ENCODE measurements around the gene FAM20A.

Gene FAM20A

DNA sequence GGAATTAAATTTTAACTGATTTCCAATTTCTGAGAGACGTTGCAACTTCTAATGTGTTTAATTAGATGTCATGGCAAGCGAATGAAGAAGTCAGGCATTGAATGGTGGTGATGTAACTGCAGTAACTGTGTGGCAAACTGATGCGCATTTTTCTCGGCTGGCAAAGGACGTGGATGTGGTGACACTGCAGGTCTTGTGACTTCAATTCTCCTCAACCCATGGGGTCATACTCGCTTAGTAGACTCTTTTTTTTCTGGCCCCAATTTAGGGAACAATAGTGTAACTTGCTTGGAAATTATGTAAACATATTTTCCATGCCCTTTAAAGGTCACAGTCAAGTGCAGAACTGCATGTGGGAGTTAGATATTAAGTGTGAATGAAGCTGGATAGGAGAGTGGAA, 1.9 kb upstream of the FAM20A start:
- in situ Hi-C loops (cut with MboI; ENCODE audit: low sequenced_read_pairs, unreplicated experiment), result no loop called here
- TF ChIP-seq, protein P1, sequence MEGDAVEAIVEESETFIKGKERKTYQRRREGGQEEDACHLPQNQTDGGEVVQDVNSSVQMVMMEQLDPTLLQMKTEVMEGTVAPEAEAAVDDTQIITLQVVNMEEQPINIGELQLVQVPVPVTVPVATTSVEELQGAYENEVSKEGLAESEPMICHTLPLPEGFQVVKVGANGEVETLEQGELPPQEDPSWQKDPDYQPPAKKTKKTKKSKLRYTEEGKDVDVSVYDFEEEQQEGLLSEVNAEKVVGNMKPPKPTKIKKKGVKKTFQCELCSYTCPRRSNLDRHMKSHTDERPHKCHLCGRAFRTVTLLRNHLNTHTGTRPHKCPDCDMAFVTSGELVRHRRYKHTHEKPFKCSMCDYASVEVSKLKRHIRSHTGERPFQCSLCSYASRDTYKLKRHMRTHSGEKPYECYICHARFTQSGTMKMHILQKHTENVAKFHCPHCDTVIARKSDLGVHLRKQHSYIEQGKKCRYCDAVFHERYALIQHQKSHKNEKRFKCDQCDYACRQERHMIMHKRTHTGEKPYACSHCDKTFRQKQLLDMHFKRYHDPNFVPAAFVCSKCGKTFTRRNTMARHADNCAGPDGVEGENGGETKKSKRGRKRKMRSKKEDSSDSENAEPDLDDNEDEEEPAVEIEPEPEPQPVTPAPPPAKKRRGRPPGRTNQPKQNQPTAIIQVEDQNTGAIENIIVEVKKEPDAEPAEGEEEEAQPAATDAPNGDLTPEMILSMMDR (IDR thresholded peaks at IDR 0.05; ENCODE audit: borderline replicate concordance, control extremely low read depth, extremely low read depth, insufficient read depth, missing control alignments), result no peak
- DNase-seq (ENCODE audit: low spot score), result no peak

DNA sequence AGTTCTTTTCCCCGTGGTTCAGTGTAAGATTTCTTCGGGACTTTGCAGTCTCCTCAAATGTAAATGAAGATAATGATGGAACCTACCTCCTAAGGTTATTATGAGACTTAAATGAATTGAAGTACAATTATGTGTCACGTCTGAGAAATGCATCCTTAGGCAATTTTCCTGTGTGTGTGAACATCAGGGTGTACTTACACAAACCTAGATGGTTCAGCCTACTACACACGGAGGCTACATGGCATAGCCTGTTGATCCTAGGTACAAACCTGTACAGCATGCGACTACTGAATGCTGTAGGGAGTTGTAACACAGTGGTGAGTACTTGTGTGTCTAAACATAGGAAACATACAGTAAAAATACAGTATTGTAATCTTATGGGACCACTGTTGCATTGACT, 1.1 kb upstream of the FAM20A start:
- TF ChIP-seq, protein P1 (IDR thresholded peaks at IDR 0.05; ENCODE audit: borderline replicate concordance, control extremely low read depth, extremely low read depth, insufficient read depth, missing control alignments), result no peak
- no peak for DNase-seq (ENCODE audit: low spot score)
- in situ Hi-C loops (cut with MboI; ENCODE audit: low sequenced_read_pairs, unreplicated experiment), result no loop called here

DNA sequence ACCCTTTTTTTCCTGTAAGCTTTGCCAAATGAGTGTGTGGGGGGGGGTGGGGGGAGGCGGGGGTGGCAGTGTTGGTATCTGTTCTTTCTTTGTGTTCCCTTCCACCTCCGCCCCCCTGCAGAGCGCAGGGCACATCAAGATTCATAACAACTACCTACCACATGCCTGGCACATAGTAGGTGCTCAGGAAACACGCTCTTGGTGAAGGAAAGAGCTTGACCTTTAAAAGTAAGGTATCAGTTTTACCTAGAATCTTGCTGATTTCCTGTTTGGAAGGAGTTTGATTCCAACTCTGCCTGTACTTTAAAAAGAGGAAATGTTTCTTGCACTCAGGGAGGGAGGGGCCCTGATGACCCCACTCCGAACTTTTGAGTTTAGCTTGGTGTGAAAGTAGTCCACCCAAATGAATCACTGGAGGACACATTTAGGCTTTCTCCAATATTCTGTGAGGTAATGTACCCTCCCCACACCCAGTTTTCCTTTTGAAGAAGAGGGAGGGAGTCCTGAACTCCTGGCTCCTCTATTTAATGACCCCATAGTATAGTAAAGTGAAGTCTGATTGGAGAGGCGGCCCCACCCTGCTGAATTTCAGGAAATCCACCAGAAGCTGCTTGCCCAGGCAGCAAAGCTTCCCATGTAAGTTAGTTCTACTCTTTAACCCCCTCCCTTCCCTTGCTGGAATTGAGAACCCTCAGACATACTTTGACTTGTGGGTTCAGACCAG, 560 bp upstream of the FAM20A start:
- TF ChIP-seq, protein P1 (IDR thresholded peaks at IDR 0.05; ENCODE audit: borderline replicate concordance, control extremely low read depth, extremely low read depth, insufficient read depth, missing control alignments), result no peak
- in situ Hi-C loops (cut with MboI; ENCODE audit: low sequenced_read_pairs, unreplicated experiment), result no loop called here
- DNase-seq (ENCODE audit: low spot score), result no peak

DNA sequence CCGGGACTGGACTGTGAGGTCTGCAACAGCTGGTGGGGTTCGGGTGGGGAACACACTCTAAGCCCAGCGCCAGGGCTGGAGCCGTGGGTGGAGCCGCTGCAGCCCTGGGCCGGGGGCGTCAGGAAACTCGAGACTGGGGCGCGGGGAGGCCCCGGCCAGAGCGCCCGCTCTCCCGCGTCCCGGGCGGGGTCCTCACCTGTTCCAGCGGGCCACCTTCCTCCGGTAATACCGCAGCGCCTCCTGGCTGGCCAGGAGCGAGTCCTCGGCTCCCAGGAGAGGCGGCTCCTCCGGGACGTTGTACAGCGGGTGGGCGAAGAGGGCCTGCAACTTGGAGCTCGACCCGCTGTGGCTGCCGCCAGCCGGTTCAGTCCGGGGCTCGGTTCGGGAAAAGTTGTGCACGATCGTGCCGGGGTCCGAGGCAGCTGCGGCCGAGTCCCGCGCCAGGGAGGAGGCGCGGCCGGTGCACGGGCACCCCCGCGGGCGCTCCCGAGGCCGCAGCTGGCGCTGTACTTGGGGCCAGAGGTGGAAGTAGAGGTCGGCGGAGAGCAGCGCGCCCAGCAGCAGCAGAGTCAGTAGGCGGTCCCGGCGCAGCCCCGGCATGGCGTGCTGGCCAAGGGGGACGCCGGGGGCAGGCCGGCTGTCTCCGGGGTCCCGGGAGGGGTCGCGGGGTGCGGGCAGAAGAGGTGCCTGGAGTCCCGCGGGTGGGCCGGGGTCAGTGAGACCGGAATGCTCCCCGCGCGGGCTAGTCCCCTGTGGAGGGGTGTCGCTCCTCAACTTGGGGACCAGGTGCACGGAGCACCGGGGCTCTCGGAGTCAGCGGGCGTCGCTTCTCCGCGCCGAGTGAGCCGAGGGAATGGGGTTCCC, 868 bp downstream of the FAM20A start:
- TF ChIP-seq, protein P1 (IDR thresholded peaks at IDR 0.05; ENCODE audit: borderline replicate concordance, control extremely low read depth, extremely low read depth, insufficient read depth, missing control alignments), result no peak
- in situ Hi-C loops (cut with MboI; ENCODE audit: low sequenced_read_pairs, unreplicated experiment), result no loop called here

GRCh38 chr17:68599552-68600066, 1.6 kb downstream of the FAM20A start:
- in situ Hi-C loops (cut with MboI; ENCODE audit: low sequenced_read_pairs, unreplicated experiment), result no loop called here
- no peak for DNase-seq (ENCODE audit: low spot score)

More for the DNA sequence above, 868 bp downstream of the FAM20A start:
- DNase-seq (ENCODE audit: low spot score), result peak; percentile 55

GRCh38 chr17:68599091-68599490, 2.1 kb downstream of the FAM20A start:
- no peak for DNase-seq (ENCODE audit: low spot score)
- TF ChIP-seq, protein P1 (IDR thresholded peaks at IDR 0.05; ENCODE audit: borderline replicate concordance, control extremely low read depth, extremely low read depth, insufficient read depth, missing control alignments), result no peak
- in situ Hi-C loops (cut with MboI; ENCODE audit: low sequenced_read_pairs, unreplicated experiment), result no loop called here

More at GRCh38 chr17:68599552-68600066, 1.6 kb downstream of the FAM20A start:
- TF ChIP-seq, protein P1 (IDR thresholded peaks at IDR 0.05; ENCODE audit: borderline replicate concordance, control extremely low read depth, extremely low read depth, insufficient read depth, missing control alignments), result no peak
